Endothelial cell of umbilical vein (primary cell): ENCODE results near the gene RAB40B.

Experiments
- EZH2 ChIP-seq: IDR thresholded peaks from 2 replicates; pipeline ENCODE4 v1.6.1; 2012; ENCODE audit warnings: borderline replicate concordance, low read depth, mild to moderate bottlenecking, moderate library complexity, low read length, inconsistent platforms; ENCODE audit not compliant: severe bottlenecking
- FOS ChIP-seq: IDR thresholded peaks from 2 replicates; pipeline ENCODE4 v1.6.1; 2011; ENCODE audit warnings: mild to moderate bottlenecking, low read length, moderate library complexity, borderline replicate concordance; ENCODE audit not compliant: insufficient read depth
- POLR2A ChIP-seq: IDR thresholded peaks from 2 replicates; pipeline ENCODE4 v1.6.1; 2012; ENCODE audit warnings: low read depth, mild to moderate bottlenecking, control low read depth, low read length
- TF ChIP-seq, protein P1 (sequence below), 2 donors: IDR thresholded peaks; 1 replicate in 1 of 2; 2 replicates in 1 of 2; pipeline ENCODE4 v1.5.1; 2011; ENCODE audit warnings: low read length in 2 of 2, mild to moderate bottlenecking in 2 of 2, moderate library complexity in 2 of 2, control low read depth in 1 of 2, inconsistent platforms in 1 of 2, low read depth in 1 of 2; ENCODE audit not compliant: insufficient read depth in 1 of 2; ENCODE audit errors: extremely low read depth in 1 of 2
- TF ChIP-seq, protein P2 (sequence below): IDR thresholded peaks from 2 replicates; pipeline ENCODE4 v1.6.1; 2011; ENCODE audit not compliant: insufficient read depth, insufficient read length

DNA sequence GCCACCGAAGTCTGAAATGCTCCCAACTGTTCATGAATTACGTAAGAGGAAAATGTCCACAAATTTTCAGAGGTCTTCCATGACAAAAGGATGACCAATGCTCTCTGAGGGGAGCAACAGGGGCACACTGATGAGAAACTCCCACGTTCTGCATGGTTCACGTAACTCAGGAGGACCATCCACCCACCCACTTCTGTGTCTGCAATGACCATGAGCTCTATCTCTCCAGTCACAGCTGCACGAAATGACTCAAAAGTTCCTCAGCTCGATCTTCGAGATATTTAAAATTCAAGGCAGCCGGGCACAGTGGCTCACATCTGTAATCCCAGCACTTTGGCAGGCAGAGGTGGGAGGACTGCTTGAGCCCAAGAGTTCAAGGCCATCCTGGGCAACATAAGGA lies 66.0 kb downstream of the RAB40B start:
- TF ChIP-seq EZH2 (no peak), FOS (no peak), POLR2A (no peak)
- TF ChIP-seq, protein P1, sequence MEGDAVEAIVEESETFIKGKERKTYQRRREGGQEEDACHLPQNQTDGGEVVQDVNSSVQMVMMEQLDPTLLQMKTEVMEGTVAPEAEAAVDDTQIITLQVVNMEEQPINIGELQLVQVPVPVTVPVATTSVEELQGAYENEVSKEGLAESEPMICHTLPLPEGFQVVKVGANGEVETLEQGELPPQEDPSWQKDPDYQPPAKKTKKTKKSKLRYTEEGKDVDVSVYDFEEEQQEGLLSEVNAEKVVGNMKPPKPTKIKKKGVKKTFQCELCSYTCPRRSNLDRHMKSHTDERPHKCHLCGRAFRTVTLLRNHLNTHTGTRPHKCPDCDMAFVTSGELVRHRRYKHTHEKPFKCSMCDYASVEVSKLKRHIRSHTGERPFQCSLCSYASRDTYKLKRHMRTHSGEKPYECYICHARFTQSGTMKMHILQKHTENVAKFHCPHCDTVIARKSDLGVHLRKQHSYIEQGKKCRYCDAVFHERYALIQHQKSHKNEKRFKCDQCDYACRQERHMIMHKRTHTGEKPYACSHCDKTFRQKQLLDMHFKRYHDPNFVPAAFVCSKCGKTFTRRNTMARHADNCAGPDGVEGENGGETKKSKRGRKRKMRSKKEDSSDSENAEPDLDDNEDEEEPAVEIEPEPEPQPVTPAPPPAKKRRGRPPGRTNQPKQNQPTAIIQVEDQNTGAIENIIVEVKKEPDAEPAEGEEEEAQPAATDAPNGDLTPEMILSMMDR (IDR thresholded peaks at IDR 0.05; ENCODE audit: extremely low read depth in 1 of 2, insufficient read depth in 1 of 2, low read depth in 1 of 2, low read length in 2 of 2) = no peak
- TF ChIP-seq, protein P2, sequence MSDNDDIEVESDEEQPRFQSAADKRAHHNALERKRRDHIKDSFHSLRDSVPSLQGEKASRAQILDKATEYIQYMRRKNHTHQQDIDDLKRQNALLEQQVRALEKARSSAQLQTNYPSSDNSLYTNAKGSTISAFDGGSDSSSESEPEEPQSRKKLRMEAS = no peak
